Mammary epithelial cell (primary cell): ENCODE results near the gene PSD4.

Experiments
- CTCF ChIP-seq, 2 donors: IDR thresholded peaks in 1 of 2; conservative IDR thresholded peaks in 1 of 2; 2 replicates each; pipeline ENCODE4 v1.5.1; 2011 to 2012; ENCODE audit warnings: inconsistent platforms in 2 of 2, low read length in 2 of 2, mild to moderate bottlenecking in 2 of 2, control low read depth in 1 of 2, low read depth in 1 of 2; ENCODE audit not compliant: insufficient read depth in 1 of 2; ENCODE audit errors: extremely low read depth in 1 of 2
- EZH2 ChIP-seq: IDR thresholded peaks from 2 replicates; pipeline ENCODE4 v1.6.1; 2012; ENCODE audit warnings: low read length, inconsistent platforms, borderline replicate concordance

DNA sequence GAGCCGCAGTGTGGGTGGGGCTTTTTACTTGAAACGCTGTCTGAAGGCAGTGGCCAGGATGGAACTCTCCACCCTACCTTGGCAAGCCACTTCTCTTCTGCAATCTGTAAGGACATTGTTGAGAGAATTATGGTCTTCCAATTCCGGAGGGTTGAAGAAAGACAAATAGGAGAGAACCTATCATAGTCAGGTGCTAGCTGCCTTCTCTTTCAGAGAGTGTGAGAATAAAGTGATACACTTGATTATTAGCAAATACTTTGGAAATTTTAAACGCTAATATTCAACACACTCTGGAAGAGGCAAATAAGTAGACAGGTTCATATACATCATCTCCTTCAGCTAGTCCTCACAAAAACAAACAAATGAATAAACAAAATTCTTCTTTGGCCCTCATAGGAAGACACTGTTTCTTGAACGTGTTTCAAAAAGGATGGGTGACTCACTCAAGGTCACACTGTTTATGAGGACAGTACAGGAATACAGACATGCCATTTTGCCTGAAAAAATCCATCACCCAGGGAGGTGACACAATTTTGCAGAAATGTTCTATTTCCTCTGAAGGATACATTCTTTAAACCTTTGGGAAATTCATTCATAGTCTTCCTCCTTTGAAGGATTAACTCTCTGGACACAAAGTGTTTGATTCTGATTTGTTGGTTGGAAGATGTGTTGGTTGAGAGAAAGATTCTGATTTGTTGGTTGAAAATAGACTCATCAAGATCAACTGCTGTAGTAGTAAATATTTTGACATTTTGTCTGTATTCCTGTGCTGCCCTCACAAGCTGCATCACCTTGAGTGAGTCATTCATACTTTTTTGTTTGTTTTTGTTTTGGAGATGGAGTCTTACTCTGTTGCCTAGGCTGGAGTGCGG, 48.6 kb upstream of the PSD4 start:
- TF ChIP-seq CTCF (conservative IDR thresholded peaks at IDR 0.05 in 1 of 2, IDR thresholded peaks at IDR 0.05 in 1 of 2; ENCODE audit: extremely low read depth in 1 of 2, insufficient read depth in 1 of 2, low read depth in 1 of 2, low read length in 2 of 2) (no peak), EZH2 (no peak)
